ENCODE measurements around the gene GATA5. TPM values are rescaled to one million over a fixed set of nuclear protein-coding genes. Genes with fewer than 3 reads are reported as not detected.

GATA5 gene
- polyA plus RNA-seq, 1 donor from 2014 or later, result not detected

GRCh38 chr20:62445553-62446340, 30.0 kb downstream of the GATA5 start:
- Histone ChIP-seq H3K9me3 (ENCODE audit: low read length) (no peaks in the 10 kb centered on the region), H3K36me3 (ENCODE audit: insufficient read depth, low read length) (no peaks in the 10 kb centered on the region), H2AFZ (ENCODE audit: low read depth, low read length) (no peak overlapping the region), H3K9ac (ENCODE audit: low read length) (no peak overlapping the region), H3K4me3 (ENCODE audit: low read length) (no peak overlapping the region), H3K4me2 (ENCODE audit: low read length) (no peak overlapping the region), H3K27me3 (ENCODE audit: insufficient read depth, low read depth, low read length) (no peaks in the 10 kb centered on the region), H3K9me2 (ENCODE audit: insufficient read depth, low read length) (no peaks in the 10 kb centered on the region), H3K79me2 (replicated peaks; ENCODE audit: insufficient read depth, low read length) (no peaks in the 10 kb centered on the region), H3K27ac (ENCODE audit: low read length) (no peak overlapping the region), H3F3A (ENCODE audit: insufficient read depth, low read length, poor library complexity, severe bottlenecking) (no peaks in the 10 kb centered on the region), H4K20me1 (ENCODE audit: insufficient read depth) (no peaks in the 10 kb centered on the region)
- TF ChIP-seq EZH2 (IDR thresholded peaks at IDR 0.05; ENCODE audit: borderline replicate concordance, insufficient read depth, low read length, poor library complexity, severe bottlenecking), result no peak
- no peak for TF ChIP-seq MXI1 (conservative IDR thresholded peaks at IDR 0.05; ENCODE audit: poor library complexity, severe bottlenecking)
- no peak for TF ChIP-seq REST (IDR thresholded peaks at IDR 0.05; ENCODE audit: borderline replicate concordance)
- TF ChIP-seq CTCF (IDR thresholded peaks at IDR 0.05; ENCODE audit: poor library complexity, severe bottlenecking), result no peak
- no peak for TF ChIP-seq TAF1 (IDR thresholded peaks at IDR 0.05; ENCODE audit: low read depth)

- TF ChIP-seq REST (IDR thresholded peaks at IDR 0.05; ENCODE audit: borderline replicate concordance) (no peak), EP300 (conservative IDR thresholded peaks at IDR 0.05; ENCODE audit: poor library complexity, severe bottlenecking) (no peak), EZH2 (IDR thresholded peaks at IDR 0.05; ENCODE audit: borderline replicate concordance, insufficient read depth, low read length, poor library complexity, severe bottlenecking) (no peak), TAF1 (IDR thresholded peaks at IDR 0.05; ENCODE audit: low read depth) (no peak), SMC3 (conservative IDR thresholded peaks at IDR 0.05; ENCODE audit: poor library complexity) (no peak), RAD21 (conservative IDR thresholded peaks at IDR 0.05) (no peak), POLR2AphosphoS5 (IDR thresholded peaks at IDR 0.05) (no peak), CTCF (IDR thresholded peaks at IDR 0.05; ENCODE audit: poor library complexity, severe bottlenecking) (no peak), MXI1 (conservative IDR thresholded peaks at IDR 0.05; ENCODE audit: poor library complexity, severe bottlenecking) (no peak)
- H2AFZ ChIP-seq (ENCODE audit: low read depth, low read length), result no peak overlapping the region
- H3K4me2 ChIP-seq (ENCODE audit: low read length), result no peak overlapping the region
- H3K9ac ChIP-seq (ENCODE audit: low read length), result no peak overlapping the region
- H3K4me3 ChIP-seq (ENCODE audit: low read length), result no peak overlapping the region
- H3K36me3 ChIP-seq (ENCODE audit: insufficient read depth, low read length), result no peaks in the 10 kb centered on the region
- no peaks in the 10 kb centered on the region for H3K9me2 ChIP-seq (ENCODE audit: insufficient read depth, low read length)
- H3K27me3 ChIP-seq (ENCODE audit: insufficient read depth, low read depth, low read length), result no peaks in the 10 kb centered on the region
- H3K27ac ChIP-seq (ENCODE audit: low read length), result no peak overlapping the region
- no peaks in the 10 kb centered on the region for H3K9me3 ChIP-seq (ENCODE audit: low read length)
- no peaks in the 10 kb centered on the region for H4K20me1 ChIP-seq (ENCODE audit: insufficient read depth)
- H3F3A ChIP-seq (ENCODE audit: insufficient read depth, low read length, poor library complexity, severe bottlenecking), result no peaks in the 10 kb centered on the region
- no peaks in the 10 kb centered on the region for H3K79me2 ChIP-seq (replicated peaks; ENCODE audit: insufficient read depth, low read length)
These were observed 31.5 kb downstream of the GATA5 start for GRCh38 chr20:62444286-62444685.
